T-helper 17 cell (primary cell): Measurements from ENCODE around the gene LGALS3BP. TPM values are rescaled to one million over a fixed set of nuclear protein-coding genes. Genes with fewer than 3 reads are reported as not detected.

Source experiments
- ATAC-seq: fragments of 150-1000 bp; cut with Tn5 transposase; 2 replicates; pipeline ENCODE4 v1.10.0; 2021; ENCODE audit warnings: mild to moderate bottlenecking, moderate library complexity
- DNase-seq, 3 donors: peaks; one replicate each; pipeline versions ENCODE4 v3.0.0 to v3.0.0-alpha.2; 2020 to 2021
- H3K9me3 ChIP-seq: one replicate; pipeline ENCODE4 v1.7.0; 2013; ENCODE audit warnings: low read length, mild to moderate bottlenecking; ENCODE audit not compliant: control insufficient read depth, poor library complexity, severe bottlenecking
- H3K27ac Mint-ChIP-seq: one replicate; pipeline ENCODE4 v1.8.0; 2022; ENCODE audit warnings: mild to moderate bottlenecking, moderate library complexity, mixed read lengths
- H3K27me3 Mint-ChIP-seq: one replicate; pipeline ENCODE4 v1.8.0; 2022; ENCODE audit warnings: mixed read lengths
- H3K36me3 Mint-ChIP-seq: one replicate; pipeline ENCODE4 v1.8.0; 2022; ENCODE audit warnings: low read depth, mixed read lengths
- H3K4me1 Mint-ChIP-seq: one replicate; pipeline ENCODE4 v1.8.0; 2022; ENCODE audit warnings: mild to moderate bottlenecking, mixed read lengths
- H3K4me3 Mint-ChIP-seq: one replicate; pipeline ENCODE4 v1.8.0; 2022; ENCODE audit warnings: mild to moderate bottlenecking, moderate library complexity, mixed read lengths
- total RNA-seq, 4 donors: library from RNA in 2 of 4; stranded (reverse) in 2 of 4; gene quantifications; one replicate each; pipeline ENCODE4 v1.2.3 and lab custom pipeline; 2022 to 2026

LGALS3BP gene
- total RNA-seq, 2 donors from 2014 or later, result 31.7 to 45.2 TPM

DNA sequence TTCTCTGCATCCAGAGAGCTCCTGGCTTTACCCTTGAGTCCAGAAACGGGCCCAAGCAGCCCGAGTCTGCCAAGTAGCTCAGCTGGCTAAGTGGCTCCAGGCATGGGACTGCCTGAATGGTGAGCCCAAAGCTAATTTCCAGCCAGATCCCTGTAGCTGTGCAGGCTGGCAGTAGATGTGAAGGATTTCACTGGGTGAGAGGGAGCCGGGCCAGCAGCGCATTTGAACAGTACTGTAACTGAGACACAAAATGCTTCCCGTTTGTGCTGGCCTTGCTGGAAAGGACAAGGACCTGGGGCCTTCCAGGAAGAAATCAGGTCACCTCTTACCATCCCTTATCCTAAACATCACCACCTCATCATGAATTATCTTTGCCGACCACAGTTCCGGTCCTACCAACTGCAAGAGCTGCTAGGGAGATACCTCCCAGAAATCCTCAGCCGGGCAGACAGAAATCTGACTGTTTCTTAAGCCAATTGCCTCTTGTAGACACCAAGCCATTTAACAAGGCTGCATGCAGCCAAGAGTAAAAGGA is 58.2 kb downstream of the LGALS3BP start:
- DNase-seq (no peak), ATAC-seq (no peak)
- Mint-ChIP-seq H3K27me3 (peaks cover 17% of the 10 kb centered on the region), H3K36me3 (peaks cover 5% of the 10 kb centered on the region), H3K4me1 (peaks cover 25% of the 10 kb centered on the region), H3K4me3 (no peak overlapping the region), H3K27ac (no peak overlapping the region)
- H3K9me3 ChIP-seq, result no peaks in the 10 kb centered on the region

Other genes starting within 250 kb of the LGALS3BP start
- gene CYTH1, start 197.7 kb downstream of the LGALS3BP start, total RNA-seq, result 100 to 1,000 TPM; 462 to 497 TPM
- 100 to 1,000 TPM; 418 to 474 TPM for gene USP36, start 139.1 kb downstream of the LGALS3BP start, total RNA-seq
- 1 to 10 TPM; 2.0 to 2.9 TPM for gene CEP295NL, start 76.7 kb downstream of the LGALS3BP start, total RNA-seq
- 1 to 10 TPM; 4.1 to 6.7 TPM for gene TIMP2, start 54.5 kb downstream of the LGALS3BP start, total RNA-seq
- 10 to 100 TPM; 47.8 to 50.2 TPM for gene CANT1, start 29.8 kb upstream of the LGALS3BP start, total RNA-seq
- under 1 TPM in 1 of 2 donors, not detected in 1; 0.13 TPM for gene C1QTNF1, start 44.2 kb upstream of the LGALS3BP start, total RNA-seq
- 10 to 100 TPM; 56.2 to 60.1 TPM for gene ENGASE, start 94.9 kb upstream of the LGALS3BP start, total RNA-seq